ENCODE results near the gene PDE6C. TPM values are rescaled to one million over a fixed set of nuclear protein-coding genes. Genes with fewer than 3 reads are reported as not detected.

Gene PDE6C
- total RNA-seq, 2 donors from 2014 or later: not detected

GRCh38 chr10:93672890-93673289 lies 60.6 kb downstream of the PDE6C start:
- Histone ChIP-seq H3K36me3 (replicated peaks in 1 of 2; ENCODE audit: insufficient read depth in 1 of 2, low read depth in 2 of 2) (peaks cover 7 to 8% of the 10 kb centered on the region in 2 donors), H3K4me1 (peaks cover 10% of the 10 kb centered on the region), H3K9me3 (no peaks in the 10 kb centered on the region), H3K4me3 (no peak overlapping the region), H3K27me3 (no peaks in the 10 kb centered on the region), H3K27ac (no peak overlapping the region)
- intact Hi-C loops (cut with DNase I): loop anchor here (10.0 kb wide), 1 partner anchor 118 kb away; no protein-coding TSS in a partner anchor
- ATAC-seq: no peak
- WGBS, 2 donors: 96% methylated on average over 2 of the region's 2 CpGs
- TF ChIP-seq CTCF (IDR thresholded peaks at IDR 0.05): no peak
- TF ChIP-seq POLR2A (IDR thresholded peaks at IDR 0.05): no peak
- no peak for DNase-seq

GRCh38 chr10:93673791-93674190 lies 61.5 kb downstream of the PDE6C start:
- H3K27me3 ChIP-seq: no peaks in the 10 kb centered on the region
- peaks cover 10% of the 10 kb centered on the region for H3K4me1 ChIP-seq
- 70 to 71% methylated on average over 2 of the region's 2 CpGs for WGBS, 2 donors
- DNase-seq: no peak
- no peak overlapping the region for H3K27ac ChIP-seq
- H3K4me3 ChIP-seq: no peak overlapping the region
- no peak for ATAC-seq
- H3K9me3 ChIP-seq: no peaks in the 10 kb centered on the region
- peaks cover 7 to 8% of the 10 kb centered on the region in 2 donors for H3K36me3 ChIP-seq (replicated peaks in 1 of 2; ENCODE audit: insufficient read depth in 1 of 2, low read depth in 2 of 2)
- TF ChIP-seq POLR2A (IDR thresholded peaks at IDR 0.05) (no peak), CTCF (IDR thresholded peaks at IDR 0.05) (no peak)
- intact Hi-C loops (cut with DNase I): loop anchor here (10.0 kb wide), 1 partner anchor 119 kb away; no protein-coding TSS in a partner anchor

- H3K4me3 ChIP-seq: no peak overlapping the region
- H3K27me3 ChIP-seq: no peaks in the 10 kb centered on the region
- 86 to 91% methylated on average over 4 of the region's 4 CpGs for WGBS, 2 donors
- no peaks in the 10 kb centered on the region for H3K9me3 ChIP-seq
- ATAC-seq (no peak), DNase-seq (no peak)
- intact Hi-C loops (cut with DNase I): loop anchor here (10.0 kb wide), 1 partner anchor 124 kb away; no protein-coding TSS in a partner anchor
- peaks cover 0 to 4% of the 10 kb centered on the region in 2 donors for H3K36me3 ChIP-seq (replicated peaks in 1 of 2; ENCODE audit: insufficient read depth in 1 of 2, low read depth in 2 of 2)
- H3K4me1 ChIP-seq: no peaks in the 10 kb centered on the region
- no peak overlapping the region for H3K27ac ChIP-seq
- TF ChIP-seq CTCF (IDR thresholded peaks at IDR 0.05) (no peak), POLR2A (IDR thresholded peaks at IDR 0.05) (no peak)
Measured at GRCh38 chr10:93678386-93678785, 66.0 kb downstream of the PDE6C start.

- 80 to 88% methylated on average over 3 of the region's 3 CpGs for WGBS, 2 donors
- TF ChIP-seq CTCF (IDR thresholded peaks at IDR 0.05) (no peak), POLR2A (IDR thresholded peaks at IDR 0.05) (no peak)
- peaks cover 0 to 4% of the 10 kb centered on the region in 2 donors for H3K36me3 ChIP-seq (replicated peaks in 1 of 2; ENCODE audit: insufficient read depth in 1 of 2, low read depth in 2 of 2)
- no peak overlapping the region for H3K27ac ChIP-seq
- no peak overlapping the region for H3K4me3 ChIP-seq
- H3K4me1 ChIP-seq: no peaks in the 10 kb centered on the region
- H3K9me3 ChIP-seq: no peaks in the 10 kb centered on the region
- intact Hi-C loops (cut with DNase I): loop anchor here (10.0 kb wide), 1 partner anchor 124 kb away; no protein-coding TSS in a partner anchor
- ATAC-seq: no peak
- no peak for DNase-seq
- H3K27me3 ChIP-seq: no peaks in the 10 kb centered on the region
Measured at GRCh38 chr10:93678805-93679587, 66.7 kb downstream of the PDE6C start.

Measured in body of pancreas (tissue), 4 donors.